Hematopoietic multipotent progenitor cell treated with erythropoietin and hydrocortisone succinate and interleukin-3 and kit ligand, for 15 days (in vitro differentiated cells): Measurements from ENCODE around the gene RRM1.
"Not testable (repeated sequence)": the region's sequence is repeated elsewhere in the genome, so short reads cannot be mapped to it uniquely, and the experiment has no call there.

Source experiments
- DNase-seq: peaks from one replicate; pipeline ENCODE4 v3.0.0-alpha.2; 2015; ENCODE audit warnings: low spot score

The RRM1 gene

DNA sequence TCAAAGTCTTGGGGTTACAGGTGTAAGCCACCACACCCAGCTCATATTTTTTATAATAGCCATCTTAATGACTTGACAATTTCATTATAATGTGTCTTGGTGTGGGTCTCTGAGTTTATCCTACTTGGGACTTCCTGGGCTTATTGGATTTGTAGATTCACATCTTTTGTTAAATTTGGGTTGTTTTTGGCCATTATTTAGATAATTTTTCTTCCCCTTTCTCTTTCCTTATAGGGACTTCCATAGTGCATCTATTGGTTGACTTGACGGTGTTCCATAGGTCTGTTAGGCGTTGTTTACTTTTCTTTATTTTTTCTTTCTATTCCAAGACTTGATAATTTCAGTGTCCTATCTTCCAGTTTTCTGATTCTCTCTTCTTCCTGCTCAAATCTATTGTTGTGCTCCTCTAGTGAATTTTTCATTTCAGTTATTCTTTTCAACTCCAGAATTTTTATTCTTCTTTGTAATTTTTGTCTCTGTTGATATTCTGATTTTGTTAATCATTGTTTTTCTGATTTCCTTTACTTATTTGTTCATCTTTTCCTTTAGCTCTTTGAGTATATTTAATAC is 45.6 kb downstream of the RRM1 start:
- DNase-seq, result no peak

DNA sequence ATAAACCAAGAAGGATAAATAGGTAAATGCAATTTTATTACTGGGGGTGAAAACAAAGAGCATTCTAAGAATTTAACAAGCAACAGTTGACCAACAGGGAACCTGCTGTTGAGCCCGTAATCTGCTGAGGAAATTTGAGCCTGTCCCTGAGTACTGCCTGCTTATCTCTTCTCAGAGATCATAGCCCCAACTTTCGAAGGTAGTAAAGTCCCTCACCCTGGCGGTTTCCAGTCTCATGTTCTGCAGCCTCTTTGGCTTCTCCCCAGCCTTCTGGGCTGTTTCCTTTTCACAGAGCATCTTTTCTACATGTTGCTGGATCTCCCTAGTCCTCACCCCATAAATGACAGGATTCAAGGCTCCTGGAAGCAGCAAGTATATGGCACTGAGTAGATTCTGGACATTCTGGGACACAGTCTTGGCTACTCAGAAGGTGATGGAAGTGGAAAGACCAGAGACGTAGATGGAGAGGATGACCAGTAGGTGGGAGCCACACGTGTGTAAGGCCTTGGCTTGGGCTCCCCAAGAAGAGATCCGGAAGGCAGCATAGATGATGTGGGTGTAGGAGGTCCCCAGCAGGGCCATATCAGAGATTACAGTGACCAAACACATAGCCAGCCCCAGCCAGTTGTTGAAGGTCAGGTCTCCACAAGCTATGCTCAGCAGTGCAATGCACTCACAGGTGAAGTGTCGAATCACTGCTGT is 51.6 kb downstream of the RRM1 start:
- DNase-seq, result no peak

DNA sequence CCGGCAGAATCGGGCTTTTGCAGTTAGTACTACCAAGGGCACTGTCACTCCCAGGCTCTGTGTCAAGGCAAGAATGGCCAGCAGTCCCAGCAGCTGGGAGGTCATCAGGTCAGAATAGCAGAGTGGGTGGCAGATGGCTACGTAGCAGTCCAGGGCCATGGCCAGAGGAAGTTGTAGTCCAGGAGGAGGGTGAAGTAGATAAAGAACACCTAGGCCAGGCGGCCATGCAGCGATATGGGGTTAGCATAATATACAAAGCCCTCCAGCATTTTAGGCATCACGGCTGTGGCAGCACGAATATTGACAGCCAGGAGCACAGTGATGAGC is 52.1 kb downstream of the RRM1 start:
- DNase-seq, result no peak

DNA sequence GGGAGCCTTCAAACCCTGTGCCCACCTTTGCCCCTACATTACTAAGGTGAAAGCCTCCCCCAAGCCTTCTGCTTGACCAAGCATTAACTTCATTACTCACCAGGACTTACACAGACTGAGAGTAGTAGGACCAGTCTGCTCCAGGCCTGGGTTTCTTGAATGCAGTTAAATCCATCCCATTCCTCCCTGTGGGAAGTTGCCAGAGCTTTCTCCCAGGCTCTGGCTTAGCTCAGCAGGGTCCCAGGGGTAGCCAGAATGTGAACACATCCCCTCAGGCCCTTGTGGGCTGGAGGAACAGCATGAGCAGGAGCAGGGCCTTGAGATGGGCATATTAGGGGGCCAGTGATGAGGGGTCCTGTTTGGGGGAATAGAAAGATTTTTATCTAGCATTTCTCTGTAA is 59.9 kb downstream of the RRM1 start:
- no peak for DNase-seq

DNA sequence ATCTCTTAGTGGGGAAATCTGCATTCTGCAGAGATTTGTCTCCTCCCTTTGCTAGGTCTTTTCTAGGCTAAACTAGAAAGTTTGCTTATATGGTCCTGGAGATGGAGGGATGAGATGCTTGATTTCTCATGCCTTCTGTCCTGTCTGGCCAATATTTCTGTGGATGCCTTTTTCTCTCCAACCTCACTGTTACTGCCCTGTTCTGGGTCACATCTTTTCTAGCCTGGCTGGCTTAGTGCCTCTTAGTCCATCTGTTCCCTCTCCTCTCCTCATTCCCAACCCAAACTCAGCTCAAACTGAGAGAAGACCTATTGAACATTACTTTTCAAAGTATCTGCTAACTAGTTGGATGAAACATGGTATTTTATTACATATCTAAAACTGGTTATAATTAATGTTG is 62.0 kb downstream of the RRM1 start:
- DNase-seq, result no peak

DNA sequence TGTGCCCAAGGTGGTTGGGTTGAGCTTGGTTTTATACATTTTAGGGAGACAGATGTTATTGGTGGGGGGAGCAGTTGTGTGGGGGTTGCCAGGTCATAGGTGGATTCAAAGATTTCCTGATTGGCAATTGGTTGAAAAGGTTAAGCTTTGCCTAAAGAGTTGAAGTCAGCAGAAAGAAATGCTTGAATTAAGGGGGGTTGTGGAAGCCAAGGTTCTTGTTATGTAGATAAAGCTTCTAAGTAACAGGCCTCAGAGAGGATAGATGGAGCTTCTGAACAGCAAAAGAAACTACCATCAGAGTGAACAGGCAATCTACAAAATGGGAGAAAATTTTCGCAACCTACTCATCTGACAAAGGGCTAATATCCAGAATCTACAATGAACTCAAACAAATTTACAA is 64.2 kb downstream of the RRM1 start:
- not testable (repeated sequence) for DNase-seq

DNA sequence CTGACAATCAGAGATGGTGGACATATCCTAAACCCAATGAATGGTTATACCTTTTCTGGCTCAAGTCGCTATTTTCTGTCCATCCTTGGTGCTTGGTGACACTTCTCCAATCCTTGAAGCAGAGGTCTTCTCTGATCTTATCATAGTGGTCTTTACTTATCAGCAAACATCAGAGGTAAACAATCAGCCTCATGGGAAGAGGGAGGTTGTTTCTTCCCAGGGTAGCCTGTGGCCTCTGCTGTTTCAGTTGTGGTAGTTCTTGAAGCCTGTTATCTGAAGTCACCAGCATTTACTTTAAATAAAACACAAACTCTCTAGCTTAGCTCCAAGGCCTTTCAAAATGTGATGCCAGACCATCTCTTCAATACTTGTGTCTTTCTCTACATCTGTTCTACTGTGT is 66.7 kb downstream of the RRM1 start:
- no peak for DNase-seq

DNA sequence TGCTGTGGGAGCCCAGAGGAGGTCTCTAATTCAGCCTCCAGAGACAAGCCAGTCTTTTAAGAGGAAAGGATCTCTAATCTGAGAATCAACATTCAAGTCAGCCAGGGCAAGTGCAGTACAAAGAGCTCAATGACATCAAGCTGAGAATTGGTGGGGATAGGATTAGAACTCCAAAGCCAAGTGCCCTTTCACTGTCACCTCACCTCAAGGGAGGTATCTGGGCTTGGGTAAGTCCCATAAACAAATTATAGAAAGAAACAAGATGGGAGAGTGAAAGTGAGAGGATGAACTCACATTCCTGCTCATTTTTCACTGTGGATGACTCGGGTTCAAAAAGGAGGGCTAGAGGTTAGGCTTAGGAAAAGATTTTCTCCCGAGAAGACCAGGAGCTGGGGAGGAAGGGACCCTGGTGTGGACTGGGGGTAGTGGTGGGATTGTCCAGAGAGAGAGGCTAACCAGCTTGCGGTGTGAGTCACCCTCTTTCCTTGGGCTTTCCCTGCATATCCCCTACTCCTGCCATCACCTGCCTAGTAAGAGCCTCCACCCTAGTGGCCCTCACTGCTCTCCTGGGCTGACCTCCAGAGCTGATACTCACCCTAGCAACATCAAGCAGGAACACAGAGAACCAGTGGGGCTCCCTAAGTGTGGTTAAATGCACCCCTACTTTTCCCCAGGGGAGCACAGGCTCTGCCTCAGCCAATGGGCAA is 70.4 kb downstream of the RRM1 start:
- no peak for DNase-seq

DNA sequence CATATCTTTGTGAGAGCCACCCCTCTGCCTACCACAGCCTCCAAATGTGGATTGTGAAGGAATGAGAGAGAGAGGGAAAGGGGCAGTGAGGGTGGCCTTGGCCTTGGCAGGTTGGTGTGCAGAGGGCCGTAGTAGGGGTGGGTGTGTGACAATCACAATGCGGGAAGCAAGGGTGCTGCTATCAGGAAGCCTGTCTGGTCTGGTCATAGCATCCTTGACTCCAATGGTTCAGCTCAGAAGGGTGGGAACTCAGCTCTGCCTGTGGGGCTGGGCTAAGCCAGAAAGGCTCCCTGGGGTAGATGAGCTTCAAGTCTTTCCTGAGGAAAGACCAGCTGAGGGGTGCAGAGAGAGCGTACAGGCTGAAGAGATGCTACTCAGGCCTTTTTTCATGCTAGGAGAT is 72.7 kb downstream of the RRM1 start:
- DNase-seq, result no peak

DNA sequence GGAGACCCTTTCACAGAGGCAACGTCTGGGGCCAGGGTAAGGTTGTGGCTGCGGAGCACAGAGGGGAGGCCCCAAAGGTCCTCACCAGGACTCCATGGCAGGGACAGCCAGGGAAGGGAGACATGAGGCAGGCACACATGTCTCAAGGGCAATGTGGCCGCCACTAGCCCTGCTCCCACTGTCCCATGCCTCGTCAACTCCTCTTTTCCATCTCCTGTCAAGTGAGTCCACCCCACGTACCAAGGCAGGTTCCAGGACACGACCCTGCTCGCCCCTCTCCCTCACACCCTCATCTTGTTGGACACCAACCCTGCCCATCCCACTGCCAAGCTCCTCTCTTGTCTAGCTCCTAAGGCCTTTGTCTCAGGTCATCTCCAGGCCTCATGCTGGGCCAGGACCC is 73.2 kb downstream of the RRM1 start:
- no peak for DNase-seq

DNA sequence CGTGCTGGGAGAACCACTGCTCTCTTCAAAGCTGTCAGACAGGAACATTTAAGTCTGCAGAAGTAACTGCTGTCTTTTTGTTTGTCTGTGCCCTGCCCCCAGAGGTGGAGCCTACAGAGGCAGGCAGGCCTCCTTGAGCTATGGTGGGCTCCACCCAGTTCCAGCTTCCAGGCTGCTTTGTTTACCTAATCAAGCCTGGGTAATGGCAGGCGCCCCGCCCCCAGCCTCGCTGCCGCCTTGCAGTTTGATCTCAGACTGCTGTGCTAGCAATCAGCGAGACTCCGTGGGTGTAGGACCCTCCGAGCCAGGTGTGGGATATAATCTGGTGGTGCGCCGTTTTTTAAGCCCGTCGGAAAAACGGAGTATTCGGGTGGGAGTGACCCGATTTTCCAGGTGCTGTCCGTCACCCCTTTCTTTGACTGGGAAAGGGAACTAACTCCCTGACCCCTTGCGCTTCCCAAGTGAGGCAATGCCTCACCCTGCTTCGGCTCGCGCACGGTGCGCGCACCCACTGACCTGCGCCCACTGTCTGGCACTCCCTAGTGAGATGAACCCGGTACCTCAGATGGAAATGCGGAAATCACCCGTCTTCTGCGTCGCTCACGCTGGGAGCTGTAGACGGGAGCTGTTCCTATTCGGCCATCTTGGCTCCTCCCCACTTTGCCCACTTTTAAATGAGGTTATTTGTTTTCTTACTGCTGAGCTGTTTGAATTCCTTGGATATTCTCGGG is 81.2 kb downstream of the RRM1 start:
- not testable (repeated sequence) for DNase-seq

DNA sequence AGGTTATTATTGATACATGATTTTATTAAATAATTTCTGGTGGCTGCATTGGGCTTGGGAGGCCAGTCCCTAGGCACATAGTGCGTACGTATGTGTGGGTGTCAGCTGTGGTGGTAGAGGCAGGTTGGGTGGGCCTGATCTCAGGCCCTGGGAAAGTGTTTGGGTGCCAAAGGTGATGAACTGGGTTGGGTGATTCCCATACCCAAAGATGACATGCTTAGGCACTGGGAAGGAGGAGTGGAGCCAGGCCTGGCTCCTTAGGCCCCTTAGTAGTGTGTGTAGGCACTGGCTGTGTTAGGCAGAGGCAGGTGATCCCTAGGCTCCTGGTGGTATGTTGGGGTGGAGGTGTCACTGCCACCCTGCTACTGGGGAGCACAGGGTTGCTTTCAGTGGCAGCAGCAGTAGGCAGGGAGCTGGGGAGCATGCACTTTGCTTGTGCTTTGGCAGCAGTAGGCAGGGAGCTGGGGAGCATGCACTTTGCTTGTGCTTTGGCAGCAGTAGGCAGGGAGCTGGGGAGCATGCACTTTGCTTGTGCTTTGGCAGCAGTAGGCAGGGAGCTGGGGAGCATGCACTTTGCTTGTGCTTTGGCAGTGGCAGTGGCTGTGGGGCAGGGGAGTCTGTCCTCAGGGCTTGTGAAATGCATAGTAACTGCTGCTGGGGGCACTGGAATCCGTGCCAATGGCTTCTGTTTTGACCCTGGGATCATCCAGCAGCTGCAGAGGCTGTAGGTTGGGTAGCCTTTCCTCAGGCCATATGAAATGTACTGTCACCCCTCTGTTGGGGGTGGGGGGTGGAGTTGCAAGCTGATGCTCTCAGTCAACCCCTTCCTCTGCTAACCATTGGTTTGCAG is 84.4 kb downstream of the RRM1 start:
- DNase-seq, result no peak

DNA sequence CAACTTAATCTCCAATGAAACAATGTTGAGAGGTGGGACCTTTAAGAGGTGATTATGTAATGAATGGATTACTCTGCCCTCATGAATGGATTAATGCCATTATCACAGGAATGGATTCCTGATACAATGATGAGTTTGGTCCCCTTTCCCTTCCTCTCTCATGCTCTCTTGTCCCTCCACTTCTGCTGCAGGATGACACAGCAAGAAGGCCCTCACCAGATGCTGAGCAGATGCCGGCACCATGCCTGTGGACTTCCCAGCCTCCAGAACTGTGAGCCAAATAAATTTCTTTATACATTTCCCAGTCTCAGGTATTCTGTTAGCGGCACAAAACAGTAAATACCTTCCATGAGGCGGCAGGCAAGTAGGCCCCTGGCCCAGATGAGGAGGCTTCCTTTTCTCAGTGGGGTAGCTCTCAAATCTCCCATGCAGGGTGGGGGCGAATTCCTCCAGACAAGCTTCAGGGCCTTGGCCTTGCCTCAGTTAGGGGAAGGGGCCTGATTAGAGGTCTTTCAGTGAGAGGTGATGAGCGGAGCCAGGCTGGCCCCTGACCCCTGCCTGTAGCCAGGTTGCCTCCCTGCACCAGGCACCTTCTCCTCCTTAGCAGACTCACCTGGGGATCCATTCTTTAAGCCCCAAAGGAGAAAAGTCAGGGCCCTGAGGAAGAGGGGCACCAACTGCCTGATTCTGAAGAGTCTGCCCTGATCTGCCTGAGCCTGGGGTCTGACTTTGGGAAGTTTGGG is 86.0 kb downstream of the RRM1 start:
- DNase-seq, result no peak

DNA sequence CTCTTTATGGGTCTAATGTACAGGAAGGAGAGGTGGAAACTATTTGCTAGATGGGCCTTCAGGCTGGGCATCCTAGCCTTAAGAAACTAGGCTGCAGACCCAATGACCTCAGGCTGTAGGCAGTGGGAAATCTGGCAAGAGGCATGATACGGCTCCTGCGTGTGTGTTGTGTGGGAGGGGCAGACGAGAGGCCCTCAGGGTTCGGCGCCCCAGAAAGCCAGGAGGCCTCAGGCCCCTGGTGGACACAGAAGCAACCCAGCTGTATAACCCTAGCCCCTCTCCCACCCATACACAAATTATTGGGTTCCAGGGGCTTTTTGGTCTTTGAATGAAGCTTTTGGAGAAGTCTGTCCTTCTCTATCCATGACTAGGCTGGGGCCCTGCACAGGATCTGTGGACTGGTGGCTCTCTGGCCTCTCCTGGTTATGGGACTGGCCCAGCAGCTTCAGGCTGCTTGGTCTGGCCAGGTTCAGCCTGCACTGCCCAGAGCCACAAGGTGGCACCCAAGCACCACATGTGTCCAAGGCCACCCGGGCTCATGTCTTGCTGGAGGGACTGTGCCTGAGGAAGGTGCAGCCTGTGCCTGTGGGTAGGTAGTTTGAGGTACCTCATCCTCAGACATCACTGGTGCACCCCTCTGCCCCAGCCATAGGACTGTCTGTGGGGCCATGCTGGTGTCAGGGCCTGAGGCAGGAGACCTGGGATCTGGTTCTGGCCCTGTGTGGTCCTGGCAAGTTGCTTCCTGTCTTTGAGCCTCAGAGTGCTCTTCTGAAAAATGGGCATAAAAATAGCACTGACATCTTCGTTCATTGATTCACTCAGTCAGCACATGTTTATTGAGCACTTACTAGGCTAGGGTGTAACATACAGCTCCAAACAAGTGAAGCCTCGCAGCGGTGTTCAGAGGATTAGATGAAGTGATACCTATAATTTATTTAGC is 87.5 kb downstream of the RRM1 start:
- DNase-seq, result peak; percentile 40

DNA sequence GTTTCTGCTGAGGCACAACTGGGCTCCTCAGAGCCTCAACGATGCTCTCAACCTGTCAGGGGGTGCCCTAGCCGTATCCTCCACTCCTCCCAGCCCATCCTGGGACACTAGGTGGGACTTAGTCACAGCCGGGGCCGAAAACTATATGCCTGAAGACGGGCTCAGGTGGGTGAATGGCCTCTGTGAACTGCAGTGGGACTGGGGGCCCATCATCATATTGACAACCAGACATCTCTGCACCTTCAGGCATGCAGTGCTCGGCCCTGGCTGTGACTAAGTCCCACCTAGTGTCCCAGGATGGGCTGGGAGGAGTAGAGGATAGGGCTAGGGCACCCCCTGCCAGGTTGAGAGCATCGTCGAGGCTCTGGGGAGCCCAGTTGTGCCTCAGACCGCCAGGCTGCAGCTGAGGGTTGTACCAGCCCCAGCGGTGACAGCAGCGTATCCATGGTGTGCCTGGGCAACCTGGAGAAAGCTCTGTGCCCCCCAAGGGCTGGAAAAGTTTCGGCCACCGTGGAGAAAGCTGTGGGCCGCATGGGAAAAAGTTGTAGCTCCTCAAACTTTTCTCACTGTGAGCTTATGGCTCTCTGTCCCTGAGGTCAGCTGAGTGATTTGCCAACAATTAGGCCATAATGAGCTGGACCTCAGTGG is 88.9 kb downstream of the RRM1 start:
- no peak for DNase-seq

DNA sequence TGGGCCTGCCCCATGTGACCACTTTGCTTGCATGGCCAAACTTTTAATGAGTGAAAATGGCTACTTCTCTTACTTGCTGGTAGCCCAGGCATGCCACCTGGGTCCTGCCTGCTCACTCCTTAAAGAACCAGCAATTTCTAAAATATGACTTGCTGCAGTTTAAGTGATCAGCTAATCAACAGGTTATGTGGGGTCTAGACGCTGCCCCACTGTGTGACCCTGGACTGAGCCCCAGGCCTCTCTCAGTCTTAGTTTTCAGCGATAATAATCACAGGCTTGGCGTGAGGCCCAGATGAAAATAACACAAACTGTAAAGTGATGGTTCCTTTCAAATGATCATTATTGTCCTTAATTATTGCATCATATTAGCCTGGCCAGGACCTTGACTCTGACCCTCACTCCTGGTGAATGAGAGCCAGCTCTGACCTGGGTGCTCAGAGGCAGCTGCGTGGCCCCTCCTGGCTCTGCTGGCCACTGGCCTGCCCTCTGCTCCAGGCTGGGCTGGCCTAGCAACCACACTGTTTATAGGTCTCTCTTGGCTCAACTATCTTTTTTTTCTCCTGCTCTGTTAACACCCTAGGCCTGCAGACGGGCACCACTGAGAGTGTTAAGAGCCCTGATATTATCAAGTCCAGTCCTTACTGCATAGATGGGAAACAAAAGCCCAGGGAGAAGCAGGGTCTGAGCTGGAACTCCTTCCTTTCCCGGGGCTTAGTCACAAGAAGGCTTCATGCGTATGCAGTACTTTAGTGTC is 89.7 kb downstream of the RRM1 start:
- no peak for DNase-seq

DNA sequence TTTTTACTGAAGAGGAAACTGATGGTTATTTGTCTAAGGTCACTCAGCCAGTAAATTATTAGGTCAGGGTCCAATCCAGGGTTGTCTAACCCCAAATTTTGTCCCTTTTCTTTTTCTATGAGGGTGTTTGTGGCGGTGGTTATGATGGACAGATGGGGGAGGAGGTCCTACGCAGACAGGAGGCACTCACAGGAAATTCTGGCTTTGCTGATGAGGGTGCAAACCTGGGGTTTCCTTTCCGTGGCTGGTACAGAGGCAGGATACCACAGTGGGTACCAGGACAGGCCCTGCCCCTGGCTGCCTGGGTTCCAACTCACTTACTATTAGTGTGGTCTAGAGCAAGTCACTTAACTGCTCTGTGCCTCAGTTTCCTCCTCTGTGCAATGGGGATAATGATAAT is 91.0 kb downstream of the RRM1 start:
- no peak for DNase-seq

DNA sequence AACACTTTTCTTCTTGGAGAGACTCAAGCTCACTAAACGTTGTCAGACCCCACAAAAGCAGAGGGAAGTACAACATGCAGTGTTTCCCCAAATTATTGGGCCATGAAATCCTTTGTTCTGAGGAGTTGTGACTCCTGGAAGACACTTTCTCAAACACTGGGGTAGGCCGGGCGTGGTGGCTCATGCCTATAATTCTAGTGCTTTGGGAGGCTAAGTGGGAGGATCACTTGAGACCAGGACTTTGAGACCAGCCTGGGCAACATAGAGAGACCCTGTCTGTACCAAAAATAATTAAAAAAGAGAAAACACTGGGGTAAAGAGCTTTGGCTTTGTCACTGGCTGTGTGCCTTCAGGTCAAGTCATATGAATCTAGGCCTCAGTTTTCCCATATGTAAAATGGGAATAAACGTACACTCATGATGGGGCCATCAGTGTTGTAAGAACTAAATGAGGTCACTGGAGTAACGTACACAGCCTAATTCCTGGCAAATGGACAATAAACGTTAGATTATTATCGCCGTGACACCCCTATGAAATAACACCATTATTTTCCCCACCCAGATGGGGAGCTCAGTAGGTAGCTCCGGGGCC is 92.0 kb downstream of the RRM1 start:
- DNase-seq, result no peak
